ENCODE data around the gene PDXP. TPM values are rescaled to one million over a fixed set of nuclear protein-coding genes. Genes with fewer than 3 reads are reported as not detected.
A peak's percentile ranks its signal among the peaks of the same experiment; 100 is the strongest.

The PDXP gene
- total and polyA plus RNA-seq, 2 of the 13 experiments (the other 11 are each of a cell fraction or from before 2014, with no cell fraction given), result 58.2 to 70.6 TPM

GRCh38 chr22:37658133-37659065 is at the start of gene PDXP (continued):
- TF ChIP-seq TRIM22 (IDR thresholded peaks at IDR 0.05), result no peak
- TF ChIP-seq FOXA3 (CRISPR knock-in tag; IDR thresholded peaks at IDR 0.05), result 0 out of 2 replicates have a peak, but pooled peaks have one; percentile 3
- no peak for TF ChIP-seq ZNF446 (CRISPR knock-in tag; IDR thresholded peaks at IDR 0.05)
- no peak for TF ChIP-seq GLMP (CRISPR knock-in tag; IDR thresholded peaks at IDR 0.05; ENCODE audit: borderline replicate concordance)
- 0 out of 2 replicates have a peak, but pooled peaks have one; percentile 18 for TF ChIP-seq ZMYM4 (CRISPR knock-in tag; IDR thresholded peaks at IDR 0.05)
- no peak for TF ChIP-seq HNRNPL (IDR thresholded peaks at IDR 0.05; ENCODE audit: low read depth, low read length)
- TF ChIP-seq ZNF33A (CRISPR knock-in tag; IDR thresholded peaks at IDR 0.05; ENCODE audit: borderline replicate concordance), result no peak
- TF ChIP-seq ZNF770 (CRISPR knock-in tag; IDR thresholded peaks at IDR 0.05), result no peak
- TF ChIP-seq MIER3 (CRISPR knock-in tag; IDR thresholded peaks at IDR 0.05; ENCODE audit: borderline replicate concordance), result peak; percentile 6; the same call in 1 of the 2 replicates
- no peak for TF ChIP-seq MTERF4 (CRISPR knock-in tag; IDR thresholded peaks at IDR 0.05)
- TF ChIP-seq ZNF891 (CRISPR knock-in tag; IDR thresholded peaks at IDR 0.05), result 0 out of 2 replicates have a peak, but pooled peaks have one; percentile 45
- no peak for TF ChIP-seq ZSCAN12 (CRISPR knock-in tag; IDR thresholded peaks at IDR 0.05)
- TF ChIP-seq ETV5 (CRISPR knock-in tag; IDR thresholded peaks at IDR 0.05; ENCODE audit: borderline replicate concordance), result 0 out of 2 replicates have a peak, but pooled peaks have one; percentile 34
- TF ChIP-seq ARID2 (CRISPR knock-in tag; IDR thresholded peaks at IDR 0.05; ENCODE audit: borderline replicate concordance), result no peak
- 0 out of 2 replicates have a peak, but pooled peaks have one; percentile 10 for TF ChIP-seq ZNF138 (CRISPR knock-in tag; IDR thresholded peaks at IDR 0.05; ENCODE audit: low read depth)
- TF ChIP-seq ZBTB4 (CRISPR knock-in tag; IDR thresholded peaks at IDR 0.05; ENCODE audit: borderline replicate concordance), result no peak
- TF ChIP-seq DNMT3B (CRISPR knock-in tag; conservative IDR thresholded peaks at IDR 0.05), result no peak
- TF ChIP-seq ZNF761 (CRISPR knock-in tag; conservative IDR thresholded peaks at IDR 0.05), result peak; percentile 20; the same call in 1 of the 2 replicates
- TF ChIP-seq PHF20 (CRISPR knock-in tag; IDR thresholded peaks at IDR 0.05), result peak; percentile 51; the same call in 1 of the 2 replicates

Data from HepG2 (cell line).